T follicular helper cell (primary cell): Measurements from ENCODE around the gene SLC24A1.
"Not testable (repeated sequence)": the region's sequence is repeated elsewhere in the genome, so short reads cannot be mapped to it uniquely, and the experiment has no call there.

Experiments
- DNase-seq: peaks from one replicate; pipeline ENCODE4 v3.0.0-alpha.2; 2020; ENCODE audit warnings: low read depth
- total RNA-seq, 2 experiments: gene quantifications; one replicate each; lab custom pipeline; 2026; lab: John Stamatoyannopoulos, UW

Gene SLC24A1
- total RNA-seq: 4.7 to 5.3 reads per million in 2 experiments

DNA sequence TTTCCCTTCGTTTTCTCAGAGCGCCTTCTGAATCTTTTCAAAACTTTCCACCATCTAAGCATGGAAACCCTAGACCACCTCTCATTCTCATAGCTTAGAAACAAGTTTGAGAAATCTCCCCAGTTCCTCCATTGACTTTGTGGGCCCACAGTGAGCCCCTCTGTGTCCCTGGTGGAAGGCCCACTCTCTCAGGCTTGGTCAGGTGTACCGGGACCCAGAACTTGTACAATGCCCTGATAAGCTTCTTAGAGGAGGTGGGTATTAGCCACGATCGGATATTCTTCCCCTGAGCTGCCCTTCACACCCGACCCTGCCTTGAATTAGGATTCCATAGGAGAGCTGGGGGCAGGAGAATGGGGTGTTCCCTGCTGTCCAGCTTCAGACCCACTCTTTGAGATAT, at the start of gene SLC24A1:
TSS of gene SLC24A1 (plus strand) at position 301 of the 400 bp plus-strand sequence. CDS start 2,143 bp downstream, outside the sequence.
- no peak for DNase-seq

DNA sequence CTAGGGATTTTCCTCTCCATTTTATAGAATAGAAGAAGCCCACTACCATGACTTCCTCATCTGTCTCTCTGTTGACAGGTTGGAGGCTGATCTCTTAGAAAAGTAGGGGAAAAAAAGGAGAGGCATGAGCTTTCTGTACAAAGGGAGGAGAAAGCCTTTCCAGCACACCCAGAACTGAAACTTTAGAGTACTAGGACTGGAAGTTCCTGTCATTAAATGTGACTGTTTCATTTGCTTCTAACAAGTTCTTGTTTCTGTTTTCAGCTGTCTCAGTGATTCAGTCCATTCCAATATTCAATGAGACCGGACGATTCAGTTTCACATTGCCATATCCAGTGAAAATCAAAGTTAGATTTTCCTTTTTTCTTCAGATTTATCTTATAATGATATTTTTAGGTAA, 49.8 kb upstream of the SLC24A1 start:
- DNase-seq: no peak

DNA sequence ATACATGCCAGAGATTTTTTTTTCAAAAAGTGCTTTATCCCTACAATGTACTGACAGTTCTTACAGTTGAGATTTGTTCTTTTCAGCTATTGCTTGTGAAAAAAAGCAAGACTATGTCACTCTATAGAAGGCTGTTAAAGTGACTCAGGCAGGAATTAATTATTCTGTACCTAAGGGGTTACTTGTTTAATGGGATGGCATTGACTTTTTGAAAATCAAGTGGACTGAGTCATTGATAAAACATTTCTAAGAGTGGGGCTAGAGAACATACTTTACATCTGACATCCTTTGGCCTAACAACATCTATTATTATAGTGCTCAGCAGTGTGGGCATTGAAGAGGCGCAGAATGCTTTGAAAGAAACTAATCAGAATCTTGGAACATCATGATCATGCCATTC, 45.1 kb upstream of the SLC24A1 start:
- DNase-seq: no peak

DNA sequence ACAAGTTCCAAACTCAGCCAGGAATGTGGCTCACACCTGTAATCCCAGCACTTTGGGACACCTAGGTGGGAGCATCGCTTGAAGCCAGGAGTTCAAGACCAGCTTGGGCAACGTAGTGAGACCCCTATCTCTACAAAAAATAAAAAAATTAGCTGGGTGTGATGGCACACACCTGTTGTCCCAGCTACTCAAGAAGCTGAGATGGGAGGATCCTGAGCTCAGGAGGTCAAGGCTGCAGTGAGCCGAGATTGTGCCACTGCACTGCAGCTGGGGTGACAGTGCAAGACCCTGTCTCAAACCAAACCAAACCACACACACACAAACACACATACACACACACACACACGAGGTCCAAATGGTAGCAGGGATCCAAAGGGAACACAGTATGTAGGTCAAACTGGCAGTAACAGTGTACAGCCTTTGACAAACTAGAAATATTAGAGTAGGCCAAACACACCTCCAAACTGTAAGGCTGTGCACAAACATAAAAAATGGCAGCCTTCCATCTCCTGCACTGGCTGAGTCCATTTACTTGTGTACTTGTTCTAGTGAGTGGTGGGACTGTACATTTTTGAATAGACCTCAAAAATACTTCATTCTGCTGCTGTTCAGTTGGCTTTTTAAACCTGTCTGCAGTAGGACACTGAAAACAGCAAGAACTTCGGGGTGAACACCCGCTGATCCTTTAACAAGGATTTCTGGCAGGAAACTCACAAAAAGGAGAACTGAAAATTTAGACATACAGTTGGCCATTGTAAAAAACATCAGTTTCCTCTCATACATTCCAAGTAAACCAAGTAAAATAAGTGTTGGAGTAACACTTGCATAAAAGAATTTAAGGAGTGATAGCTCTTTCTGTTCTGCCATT, 44.4 kb upstream of the SLC24A1 start:
- no peak for DNase-seq

DNA sequence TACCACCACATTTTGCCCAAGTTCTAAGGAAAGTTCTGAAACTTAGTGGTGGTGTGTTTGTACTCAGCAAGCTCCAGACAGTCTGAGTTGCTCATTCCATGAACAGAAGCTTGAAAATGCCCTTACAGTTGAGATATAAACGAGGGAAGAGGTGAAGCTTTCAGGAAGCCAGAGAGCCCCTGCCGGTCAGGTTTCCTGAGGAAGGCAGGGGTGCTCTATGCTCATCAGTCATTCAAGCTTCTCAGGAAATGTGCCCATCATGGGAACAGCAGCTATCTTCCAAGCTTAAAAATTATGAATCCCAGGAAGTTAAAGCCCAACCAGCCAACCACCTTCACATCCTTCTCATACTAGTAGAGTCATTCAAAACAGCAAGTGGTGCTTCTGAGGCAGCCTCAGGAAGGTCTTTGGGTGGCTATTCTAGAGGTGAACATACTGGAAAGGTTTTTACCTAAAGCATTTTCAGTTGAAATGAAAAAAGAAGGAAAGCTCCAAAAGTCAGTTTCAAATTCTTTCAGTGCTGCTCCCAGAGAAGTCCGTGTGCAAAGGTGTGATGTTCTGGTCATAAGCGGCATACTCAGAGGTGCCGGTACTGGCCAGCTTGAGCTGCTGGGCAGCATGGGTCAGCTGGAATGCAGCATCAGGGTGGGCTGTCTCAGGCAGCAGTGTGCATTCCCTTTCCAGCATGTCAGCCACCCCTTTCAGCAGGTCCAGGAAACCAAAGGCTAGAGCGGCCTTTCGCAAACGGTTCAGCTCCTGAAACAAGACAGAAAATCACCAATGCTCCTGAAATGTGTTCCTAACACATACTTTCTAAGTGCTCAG, 42.6 kb upstream of the SLC24A1 start:
- no peak for DNase-seq

DNA sequence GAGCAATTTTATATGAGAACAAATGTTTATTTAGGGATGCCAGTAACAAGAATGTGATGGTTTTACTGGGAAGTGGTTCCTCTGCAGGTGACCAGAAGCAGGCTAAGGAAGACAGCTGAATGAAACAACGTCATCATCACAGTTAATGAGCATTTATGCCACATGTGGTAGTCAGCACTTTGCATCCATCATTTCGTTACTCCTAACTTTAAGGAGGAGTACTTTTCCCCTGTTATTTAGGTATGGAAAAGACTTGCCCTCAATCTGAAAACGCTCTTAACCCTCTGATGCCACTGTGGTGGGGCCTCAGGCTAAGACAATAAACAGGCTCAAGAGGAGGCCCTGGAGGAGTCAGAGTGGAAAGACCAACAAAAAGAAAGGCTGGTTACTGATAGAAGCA, 42.0 kb upstream of the SLC24A1 start:
- no peak for DNase-seq

DNA sequence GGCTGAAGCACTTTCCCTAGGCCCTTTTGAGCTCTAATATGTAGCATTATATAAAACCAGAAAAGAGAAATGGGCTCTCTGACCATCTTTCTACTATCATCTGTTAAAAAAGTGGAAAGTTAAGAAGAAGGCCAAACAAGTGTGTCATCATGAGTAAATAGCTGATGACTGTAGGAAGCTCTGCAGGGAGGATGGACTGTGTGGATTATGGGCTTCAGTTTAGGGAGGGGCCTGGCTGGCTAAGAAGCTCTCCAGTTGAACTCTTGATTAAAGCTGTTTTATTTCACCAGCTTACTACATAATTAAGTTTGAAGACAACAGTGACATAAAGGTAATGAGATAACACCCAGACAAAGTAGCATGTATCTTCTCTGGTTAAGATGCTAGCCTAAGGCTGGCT, 41.5 kb upstream of the SLC24A1 start:
- no peak for DNase-seq

DNA sequence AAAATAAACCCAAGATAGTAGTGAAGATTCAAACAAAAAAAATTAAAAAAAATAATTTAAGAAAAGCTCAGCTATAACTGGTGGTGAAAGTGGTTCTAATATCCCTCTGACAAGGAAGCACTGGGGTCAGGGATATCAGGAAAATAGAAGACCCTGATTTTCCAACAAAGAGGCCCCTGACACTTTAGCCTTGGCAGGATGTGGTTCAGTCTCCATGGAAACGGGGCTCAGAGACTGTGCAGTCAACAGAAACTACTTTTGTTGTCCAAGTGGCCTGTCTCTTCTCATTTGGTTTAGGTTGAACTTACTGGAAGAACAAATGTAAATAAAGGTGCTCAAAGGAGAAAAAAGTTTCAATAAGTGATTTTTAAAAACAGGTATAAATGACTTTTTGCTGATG, 38.0 kb upstream of the SLC24A1 start:
- peak; percentile 30 for DNase-seq

DNA sequence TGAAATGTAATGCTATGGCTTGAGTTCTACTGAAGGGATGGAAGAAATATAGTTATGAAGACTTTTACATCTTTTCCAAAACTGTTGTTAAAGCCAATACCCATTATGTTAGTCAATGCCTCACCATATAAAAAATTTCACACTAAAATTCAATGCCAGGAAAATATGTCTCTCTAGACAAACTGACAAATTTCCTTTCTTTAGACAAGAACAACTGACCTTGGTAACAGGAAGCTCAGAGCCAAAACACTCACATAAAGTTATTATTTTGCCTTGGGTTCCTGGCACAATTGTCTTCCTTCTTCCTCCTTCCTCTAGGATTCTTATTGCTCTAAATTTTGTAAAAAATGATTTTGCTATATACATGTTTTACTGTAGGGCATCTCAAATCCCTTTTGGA, 37.5 kb upstream of the SLC24A1 start:
- DNase-seq: no peak

DNA sequence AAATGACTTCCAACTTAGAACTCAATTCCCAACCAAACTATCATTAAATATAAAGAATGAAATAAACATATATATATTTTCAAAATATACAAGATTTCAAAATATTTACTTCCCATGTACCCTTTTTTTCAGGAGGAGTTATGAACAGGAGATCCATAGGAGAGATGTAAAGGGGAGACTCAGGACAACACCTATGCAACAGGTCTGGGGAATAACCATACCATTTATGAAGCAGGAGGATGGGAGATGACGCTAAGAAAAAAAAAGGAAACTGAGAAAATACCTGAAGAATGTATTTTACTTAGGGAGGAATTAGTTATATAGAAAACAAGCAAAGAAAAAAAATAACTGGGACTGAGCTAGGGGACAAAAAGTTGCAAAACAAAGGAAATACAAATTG, 34.6 kb upstream of the SLC24A1 start:
- no peak for DNase-seq

DNA sequence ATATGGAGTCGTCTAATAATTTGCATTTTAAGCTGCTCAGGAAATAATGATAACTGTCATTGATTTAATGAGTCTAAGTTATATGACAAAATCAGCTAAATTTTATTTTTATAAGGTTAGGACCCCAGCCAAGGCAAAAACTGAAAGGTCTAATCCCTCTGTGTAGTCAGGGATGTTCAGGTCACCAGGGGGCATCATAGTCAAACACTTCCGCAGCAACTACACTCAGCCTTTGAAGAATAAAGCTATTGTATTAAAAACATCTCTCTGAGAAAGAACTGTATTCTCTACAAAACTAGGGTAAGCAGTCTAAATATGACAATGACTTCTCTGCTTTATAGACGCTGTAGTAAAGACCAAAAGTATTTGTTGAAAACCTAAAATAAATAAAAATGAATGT, 25.8 kb upstream of the SLC24A1 start:
- DNase-seq: no peak

DNA sequence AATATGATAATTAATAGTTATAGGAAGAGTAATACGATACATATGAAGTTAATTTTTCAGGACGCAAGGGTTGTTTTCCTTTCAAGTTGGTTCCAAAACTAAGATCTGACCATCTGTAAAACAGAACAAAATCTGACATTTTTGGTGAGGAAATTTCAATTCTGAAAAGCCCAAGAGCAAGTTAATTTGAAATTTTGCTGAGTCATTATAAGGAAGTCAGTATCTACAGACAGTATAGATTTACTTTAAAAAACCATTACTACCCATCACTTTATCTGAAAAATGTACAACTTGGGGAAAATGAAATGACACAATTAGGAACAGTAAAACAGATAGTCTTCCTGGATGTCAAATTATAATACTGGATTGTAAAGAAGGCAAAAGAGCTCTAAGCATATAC, 23.3 kb upstream of the SLC24A1 start:
- DNase-seq: no peak

DNA sequence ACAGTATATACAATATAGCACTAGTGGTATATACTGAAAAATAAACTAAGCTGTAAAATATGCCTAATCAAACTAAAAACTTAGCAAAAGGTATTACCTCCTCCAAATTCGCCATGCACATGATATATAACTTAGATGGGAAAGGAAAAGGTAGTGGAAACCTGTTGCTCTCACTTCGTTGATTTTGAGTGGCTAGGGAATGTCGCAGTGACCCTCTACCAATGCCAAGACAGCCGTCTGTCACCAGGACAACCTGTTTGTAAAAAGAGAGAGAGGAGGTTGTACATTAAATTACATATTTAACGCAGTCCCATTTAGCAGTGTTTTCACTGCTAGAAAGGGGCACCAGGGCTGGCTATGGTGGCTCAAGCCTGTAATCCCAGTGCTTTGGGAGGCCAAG, 22.1 kb upstream of the SLC24A1 start:
- no peak for DNase-seq

DNA sequence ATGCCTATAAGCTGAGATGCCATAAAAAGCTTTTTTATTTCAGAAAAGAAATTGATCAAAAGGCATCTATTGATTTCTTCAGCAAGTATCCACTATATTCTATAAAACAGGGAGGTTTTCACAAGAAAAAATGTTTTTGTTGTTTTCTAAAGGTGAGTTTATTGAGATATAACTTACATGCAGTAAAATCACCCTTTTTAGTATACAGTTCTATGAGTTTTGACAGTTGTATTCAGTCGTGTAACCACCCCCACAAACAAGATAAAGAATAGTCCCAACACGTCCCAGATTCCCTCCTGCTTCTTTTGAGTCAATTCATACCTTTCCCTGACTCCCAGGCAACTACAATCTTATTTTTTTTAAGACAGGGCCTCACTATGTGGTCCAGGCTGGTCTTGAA, 18.6 kb upstream of the SLC24A1 start:
- DNase-seq: no peak

DNA sequence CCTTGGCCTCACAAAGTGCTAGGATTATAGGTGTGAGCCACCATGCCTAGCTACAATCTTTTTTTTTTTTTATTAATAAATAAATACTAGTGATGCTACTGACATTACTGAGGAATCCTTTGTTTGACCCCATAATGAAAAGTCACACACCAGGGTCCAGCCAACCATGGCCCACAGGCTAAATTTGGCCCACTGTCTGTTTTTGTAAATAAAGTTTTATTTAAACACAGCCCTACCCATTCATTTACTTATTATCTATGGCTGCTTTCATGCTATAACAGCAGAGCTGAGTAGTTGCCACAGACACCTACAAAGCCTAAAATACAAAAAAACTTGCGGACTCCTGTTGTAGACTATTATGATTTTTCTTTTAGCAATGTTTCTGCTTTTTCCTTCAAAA, 18.2 kb upstream of the SLC24A1 start:
- DNase-seq: no peak

DNA sequence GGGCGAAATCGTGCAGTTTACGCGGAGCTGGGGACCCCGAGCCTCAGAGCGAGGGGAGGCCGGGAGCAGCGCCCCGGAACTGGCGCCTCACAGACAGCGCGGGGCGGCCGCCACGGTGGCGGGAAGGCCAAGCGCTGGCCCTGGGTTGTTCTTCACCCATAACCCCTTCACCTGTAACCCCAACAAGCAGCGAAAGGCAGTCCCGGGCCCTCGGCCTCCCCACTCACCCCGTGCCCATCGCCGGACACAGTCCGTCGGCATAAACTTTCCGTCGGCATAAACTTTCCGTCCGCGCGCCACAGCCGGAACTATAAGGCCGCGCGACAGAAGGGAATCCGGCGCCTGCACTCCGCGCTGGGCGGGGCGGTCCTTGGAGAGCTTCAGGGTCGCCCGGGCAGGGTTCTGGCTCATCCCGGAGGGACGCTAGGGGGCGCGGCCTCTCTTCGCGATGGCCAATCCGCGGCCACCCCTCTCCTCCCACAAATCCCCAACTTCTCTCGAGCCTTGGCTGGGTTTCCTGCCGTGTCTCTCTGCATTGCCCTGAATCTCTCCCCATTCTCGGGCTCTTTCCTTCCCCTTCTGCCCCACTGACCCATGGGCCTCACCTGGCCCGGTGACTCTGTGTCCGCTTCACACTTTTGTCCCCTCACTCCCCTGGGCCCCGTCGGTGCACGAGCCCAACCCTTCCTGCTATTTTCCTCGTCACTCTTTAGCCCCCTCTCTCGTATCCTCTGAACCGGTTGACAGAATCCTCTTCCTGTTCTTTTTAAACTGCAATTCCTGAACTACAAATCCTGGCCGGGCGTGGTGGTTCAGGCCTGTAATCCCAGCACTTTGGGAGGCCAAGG, 10.6 kb upstream of the SLC24A1 start, which contains the start of gene INTS14:
TSS of gene INTS14 (minus strand) at position 261 of the 848 bp plus-strand sequence. CDS start 3,751 bp downstream, outside the sequence.
- DNase-seq: peak; percentile 87

DNA sequence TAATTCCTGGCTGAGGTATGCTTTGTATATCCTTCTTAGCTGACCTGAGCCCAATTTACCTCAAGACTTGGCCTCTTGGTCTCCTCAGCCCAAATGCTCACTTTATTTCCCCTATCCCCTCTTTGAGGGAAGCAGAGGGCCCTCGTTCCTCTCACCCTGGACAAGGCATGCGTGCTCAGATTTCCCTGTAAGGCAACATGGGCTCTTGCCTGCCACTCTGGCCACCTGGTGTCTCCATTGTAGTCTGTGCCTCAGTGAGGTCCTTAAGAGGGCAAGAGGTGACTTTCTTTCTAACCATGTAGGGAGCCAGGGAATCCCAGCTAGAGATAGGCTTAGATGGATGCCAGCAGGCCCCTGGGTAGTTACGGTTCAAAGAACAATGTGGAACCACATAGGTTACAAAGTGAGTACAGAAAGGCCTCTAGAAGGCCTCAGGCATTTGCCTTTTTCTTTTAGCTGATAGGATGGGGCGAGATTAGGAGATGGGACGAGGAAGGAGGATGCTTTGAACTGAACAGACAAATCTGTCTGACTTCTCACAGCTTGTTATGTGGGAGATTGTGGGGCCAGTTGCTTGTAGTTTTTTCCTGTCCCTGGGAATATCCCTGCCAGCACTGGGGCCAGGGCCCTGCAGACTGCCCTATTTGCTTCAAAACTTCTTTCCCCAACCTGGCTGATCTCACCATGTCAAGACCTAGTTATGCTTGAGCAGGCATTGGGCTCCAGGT, 9.7 kb upstream of the SLC24A1 start:
- DNase-seq: no peak

DNA sequence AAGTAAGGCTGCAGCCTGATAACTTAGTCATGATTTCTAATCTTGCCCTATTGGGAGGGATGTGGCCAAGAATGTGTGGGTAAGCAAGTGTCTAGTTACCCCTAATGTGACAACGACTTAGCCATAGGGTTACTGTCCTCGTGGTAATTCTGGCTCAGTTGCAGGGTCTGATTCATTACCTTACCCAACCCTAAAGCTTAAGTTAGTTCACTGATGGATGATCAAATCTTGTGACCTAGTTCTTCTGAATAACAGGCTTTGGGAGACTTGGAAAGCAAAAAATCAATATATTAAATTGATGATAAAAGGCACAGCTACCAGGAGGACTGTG, 9.2 kb upstream of the SLC24A1 start:
- no peak for DNase-seq

DNA sequence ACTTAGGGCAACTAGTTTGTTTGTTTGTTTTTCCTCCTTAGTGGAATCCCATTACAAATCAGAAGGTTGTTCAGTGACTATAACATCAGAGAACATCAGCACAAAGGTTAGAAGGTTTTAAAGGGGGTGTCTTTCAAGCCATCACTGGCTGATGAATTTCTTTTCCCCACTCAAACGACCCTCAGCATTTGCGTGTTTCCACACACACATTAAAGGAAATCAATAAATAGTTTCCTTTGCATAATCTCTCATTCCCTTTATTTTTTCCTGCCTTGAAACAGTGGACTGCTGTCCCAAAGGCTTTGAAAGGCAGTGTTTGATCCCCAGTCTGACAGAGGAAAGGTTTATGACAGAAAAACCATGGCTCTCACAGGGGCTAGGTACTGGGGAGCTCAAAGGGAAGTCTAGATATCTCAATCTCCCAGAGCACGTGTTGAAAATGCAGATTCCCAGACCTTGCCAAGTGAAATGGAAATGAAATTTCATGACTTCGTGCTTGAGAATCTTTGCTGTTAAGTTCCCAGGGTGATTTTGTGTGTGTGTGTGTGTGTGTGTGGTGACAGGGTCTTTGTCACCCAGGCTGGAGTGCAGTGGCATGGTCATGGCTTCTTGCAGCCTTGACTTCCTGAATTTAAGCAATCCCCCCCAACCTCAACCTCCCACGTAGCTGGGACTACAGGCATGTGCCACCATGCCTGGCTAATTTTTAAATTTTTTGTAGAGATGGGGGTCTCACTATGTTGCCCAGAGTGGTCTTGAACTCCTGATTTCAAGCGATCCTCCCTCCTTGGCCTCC, 8.6 kb upstream of the SLC24A1 start:
- no peak for DNase-seq

DNA sequence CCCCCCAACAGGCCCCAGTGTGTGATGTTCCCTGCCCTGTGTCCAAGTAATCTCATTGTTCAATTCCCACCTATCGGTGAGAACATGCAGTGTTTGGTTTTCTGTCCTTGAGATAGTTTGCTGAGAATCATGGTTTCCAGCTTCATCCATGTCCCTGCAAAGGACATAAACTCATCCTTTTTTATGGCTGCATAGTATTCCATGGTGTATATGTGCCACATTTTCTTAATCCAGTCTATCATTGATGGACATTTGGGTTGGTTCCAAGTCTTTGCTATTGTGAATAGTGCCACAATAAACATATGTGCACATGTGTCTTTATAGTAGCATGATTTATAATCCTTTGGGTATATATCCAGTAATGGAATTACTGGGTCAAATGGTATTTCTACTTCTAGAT, 5.9 kb upstream of the SLC24A1 start:
- not testable (repeated sequence) for DNase-seq
